Astrocyte (in vitro differentiated cells and primary cell): ENCODE measurements around the gene HNF4A. TPM values are rescaled to one million over a fixed set of nuclear protein-coding genes. Genes with fewer than 3 reads are reported as not detected.

ENCODE experiments used
- DNase-seq: peaks from one replicate; pipeline ENCODE4 v3.0.0-alpha.2; 2010; ENCODE audit warnings: low read depth
- FAIRE-seq: peaks from 2 replicates; lab custom pipeline; 2011; peaks lifted over from hg19 to GRCh38; lab: Jason Lieb, UNC
- H2AFZ ChIP-seq: 2 replicates; pipeline ENCODE4 v1.6.0; 2012; ENCODE audit warnings: low read depth, low read length, inconsistent platforms
- H3K27ac ChIP-seq: 2 replicates; pipeline ENCODE4 v1.5.1; 2011; ENCODE audit warnings: low read depth, low read length, inconsistent platforms
- H3K27me3 ChIP-seq: 2 replicates; pipeline ENCODE4 v1.6.0; 2011; ENCODE audit warnings: low read length, inconsistent platforms; ENCODE audit not compliant: insufficient read depth
- H3K36me3 ChIP-seq: 2 replicates; pipeline ENCODE4 v1.5.1; 2011; ENCODE audit warnings: low read length, inconsistent platforms; ENCODE audit not compliant: insufficient read depth
- H3K4me1 ChIP-seq: 2 replicates; pipeline ENCODE4 v1.5.1; 2011; ENCODE audit warnings: low read length, inconsistent platforms; ENCODE audit not compliant: insufficient read depth
- H3K4me2 ChIP-seq: 2 replicates; pipeline ENCODE4 v1.6.0; 2012; ENCODE audit warnings: low read length, inconsistent platforms
- H3K4me3 ChIP-seq: 2 replicates; pipeline ENCODE4 v1.5.1; 2011; ENCODE audit warnings: low read depth, mild to moderate bottlenecking, low read length, inconsistent platforms; ENCODE audit not compliant: insufficient read depth
- H3K79me2 ChIP-seq: 2 replicates; pipeline ENCODE4 v1.6.0; 2012; ENCODE audit warnings: mild to moderate bottlenecking, low read length, inconsistent platforms; ENCODE audit not compliant: insufficient read depth
- H3K9ac ChIP-seq: 2 replicates; pipeline ENCODE4 v1.6.0; 2012; ENCODE audit warnings: mild to moderate bottlenecking, low read length, inconsistent platforms
- H3K9me3 ChIP-seq: 2 replicates; pipeline ENCODE4 v1.5.1; 2012; ENCODE audit warnings: low read depth, mild to moderate bottlenecking, low read length, inconsistent platforms; ENCODE audit not compliant: insufficient read depth
- H4K20me1 ChIP-seq: 2 replicates; pipeline ENCODE4 v1.6.0; 2012; ENCODE audit warnings: low read length, inconsistent platforms; ENCODE audit not compliant: insufficient read depth
- H3K27ac Mint-ChIP-seq: one replicate; pipeline ENCODE4 v1.8.0; 2021; ENCODE audit warnings: mild to moderate bottlenecking, mixed read lengths; ENCODE audit not compliant: unreplicated experiment
- H3K27me3 Mint-ChIP-seq: one replicate; pipeline ENCODE4 v1.8.0; 2021; ENCODE audit warnings: low read depth, mixed read lengths; ENCODE audit not compliant: unreplicated experiment
- H3K36me3 Mint-ChIP-seq: one replicate; pipeline ENCODE4 v1.8.0; 2021; ENCODE audit warnings: low read depth, mixed read lengths; ENCODE audit not compliant: unreplicated experiment
- H3K4me1 Mint-ChIP-seq: one replicate; pipeline ENCODE4 v1.8.0; 2021; ENCODE audit warnings: low read depth, mixed read lengths; ENCODE audit not compliant: unreplicated experiment
- H3K4me3 Mint-ChIP-seq: one replicate; pipeline ENCODE4 v1.8.0; 2021; ENCODE audit warnings: mild to moderate bottlenecking, moderate library complexity, mixed read lengths; ENCODE audit not compliant: unreplicated experiment
- H3K9me3 Mint-ChIP-seq: one replicate; pipeline ENCODE4 v1.8.0; 2021; ENCODE audit warnings: mild to moderate bottlenecking, mixed read lengths; ENCODE audit not compliant: unreplicated experiment
- EZH2 ChIP-seq: IDR thresholded peaks from 2 replicates; pipeline ENCODE4 v1.6.1; 2012; ENCODE audit warnings: mild to moderate bottlenecking, low read length, inconsistent platforms; ENCODE audit not compliant: insufficient read depth
- total RNA-seq: library from RNA; stranded (reverse); gene quantifications from 2 replicates; pipeline ENCODE4 v1.2.1, GENCODE V29; 2021
- TF ChIP-seq, protein P1 (sequence below): IDR thresholded peaks from 2 replicates; pipeline ENCODE4 v1.5.1; 2011; ENCODE audit warnings: low read depth, mild to moderate bottlenecking, inconsistent platforms, low read length, moderate library complexity; ENCODE audit not compliant: insufficient read depth

Gene HNF4A
- total RNA-seq, 1 donor from 2014 or later, result not detected

DNA sequence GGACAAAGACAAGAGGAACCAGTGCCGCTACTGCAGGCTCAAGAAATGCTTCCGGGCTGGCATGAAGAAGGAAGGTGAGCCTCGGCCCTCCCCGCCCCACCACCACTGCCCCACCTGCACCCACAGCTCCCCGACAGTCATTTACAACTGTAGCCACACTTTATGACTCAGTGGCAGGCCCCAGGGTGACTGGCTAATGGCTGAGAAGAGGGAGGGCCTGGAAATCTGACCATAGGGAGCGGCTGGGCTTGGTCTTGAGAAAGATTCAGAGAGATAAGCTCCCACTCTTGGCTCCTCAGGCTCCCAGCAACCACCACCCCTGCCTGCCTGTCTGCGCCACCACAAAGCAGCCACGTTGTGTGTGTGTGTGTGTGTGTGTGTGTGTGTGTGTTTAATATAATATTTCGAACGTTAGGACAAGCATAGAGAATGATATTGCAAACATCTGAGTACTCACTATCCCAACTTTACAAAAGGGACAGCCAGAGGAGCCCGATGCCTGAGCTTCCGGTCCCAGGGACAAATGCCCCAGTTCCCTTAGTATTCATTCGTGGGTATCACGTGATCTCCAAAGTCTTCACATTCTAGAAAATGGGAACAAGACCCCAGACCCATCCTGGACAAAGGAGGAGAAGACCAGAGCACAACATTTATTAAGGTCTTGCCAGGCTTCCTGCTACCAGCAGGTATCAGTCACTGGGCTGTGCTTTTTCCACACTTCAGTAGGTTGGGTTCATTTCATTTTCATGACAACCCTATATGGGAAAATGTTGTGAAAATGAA, 52.1 kb downstream of the HNF4A start:
- H3K9ac ChIP-seq, result no peak overlapping the region
- H3K27me3 Mint-ChIP-seq, result peaks cover 35% of the 10 kb centered on the region
- H3K27me3 ChIP-seq, result no peaks in the 10 kb centered on the region
- no peaks in the 10 kb centered on the region for H3K9me3 Mint-ChIP-seq
- H3K4me3 Mint-ChIP-seq, result no peak overlapping the region
- peaks cover 14% of the 10 kb centered on the region for H3K4me1 Mint-ChIP-seq
- H3K36me3 ChIP-seq, result no peaks in the 10 kb centered on the region
- H3K27ac Mint-ChIP-seq, result no peak overlapping the region
- H2AFZ ChIP-seq, result no peak overlapping the region
- no peaks in the 10 kb centered on the region for H3K9me3 ChIP-seq
- H3K79me2 ChIP-seq, result no peaks in the 10 kb centered on the region
- peaks cover 18% of the 10 kb centered on the region for H3K4me1 ChIP-seq
- H3K4me3 ChIP-seq, result no peak overlapping the region
- H4K20me1 ChIP-seq, result no peaks in the 10 kb centered on the region
- DNase-seq (peak; percentile 97), FAIRE-seq (no peak)
- TF ChIP-seq, protein P1, sequence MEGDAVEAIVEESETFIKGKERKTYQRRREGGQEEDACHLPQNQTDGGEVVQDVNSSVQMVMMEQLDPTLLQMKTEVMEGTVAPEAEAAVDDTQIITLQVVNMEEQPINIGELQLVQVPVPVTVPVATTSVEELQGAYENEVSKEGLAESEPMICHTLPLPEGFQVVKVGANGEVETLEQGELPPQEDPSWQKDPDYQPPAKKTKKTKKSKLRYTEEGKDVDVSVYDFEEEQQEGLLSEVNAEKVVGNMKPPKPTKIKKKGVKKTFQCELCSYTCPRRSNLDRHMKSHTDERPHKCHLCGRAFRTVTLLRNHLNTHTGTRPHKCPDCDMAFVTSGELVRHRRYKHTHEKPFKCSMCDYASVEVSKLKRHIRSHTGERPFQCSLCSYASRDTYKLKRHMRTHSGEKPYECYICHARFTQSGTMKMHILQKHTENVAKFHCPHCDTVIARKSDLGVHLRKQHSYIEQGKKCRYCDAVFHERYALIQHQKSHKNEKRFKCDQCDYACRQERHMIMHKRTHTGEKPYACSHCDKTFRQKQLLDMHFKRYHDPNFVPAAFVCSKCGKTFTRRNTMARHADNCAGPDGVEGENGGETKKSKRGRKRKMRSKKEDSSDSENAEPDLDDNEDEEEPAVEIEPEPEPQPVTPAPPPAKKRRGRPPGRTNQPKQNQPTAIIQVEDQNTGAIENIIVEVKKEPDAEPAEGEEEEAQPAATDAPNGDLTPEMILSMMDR, result no peak
- TF ChIP-seq EZH2, result no peak
- H3K36me3 Mint-ChIP-seq, result no peaks in the 10 kb centered on the region
- peak overlapping the region; percentile 32 for H3K4me2 ChIP-seq
- peak overlapping the region; percentile 17 for H3K27ac ChIP-seq

DNA sequence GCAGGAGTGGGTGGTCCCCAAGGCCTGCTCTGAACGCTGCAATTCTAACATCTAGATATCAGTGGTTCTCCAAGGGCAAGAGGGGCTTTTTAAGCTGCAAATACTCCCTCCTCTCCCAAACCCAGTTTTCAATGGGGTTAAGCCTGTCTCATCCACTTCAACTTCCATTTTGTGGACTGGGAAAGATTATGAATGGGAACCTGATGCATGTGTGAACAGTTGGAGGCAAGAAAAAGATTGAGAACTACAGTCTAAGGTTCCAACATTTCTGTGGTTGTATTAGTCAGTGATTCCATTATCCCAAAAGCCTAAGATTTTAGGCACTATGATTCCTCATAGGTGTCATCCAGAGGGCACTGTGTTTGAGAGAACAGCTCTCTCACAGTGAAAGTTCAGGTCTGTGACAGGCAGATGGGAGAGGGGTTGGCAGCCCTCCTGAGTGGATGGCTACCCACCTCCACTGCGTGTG, 53.7 kb downstream of the HNF4A start:
- H3K36me3 ChIP-seq, result no peaks in the 10 kb centered on the region
- H3K4me2 ChIP-seq, result peak overlapping the region; percentile 59
- H3K9me3 Mint-ChIP-seq, result no peaks in the 10 kb centered on the region
- no peak overlapping the region for H3K4me3 Mint-ChIP-seq
- H3K36me3 Mint-ChIP-seq, result no peaks in the 10 kb centered on the region
- peaks cover 39% of the 10 kb centered on the region for H3K27me3 Mint-ChIP-seq
- H4K20me1 ChIP-seq, result no peaks in the 10 kb centered on the region
- peak; percentile 95 for DNase-seq
- peaks cover 14% of the 10 kb centered on the region for H3K4me1 Mint-ChIP-seq
- H3K9me3 ChIP-seq, result no peaks in the 10 kb centered on the region
- H3K79me2 ChIP-seq, result no peaks in the 10 kb centered on the region
- no peak for TF ChIP-seq EZH2
- TF ChIP-seq, protein P1, result no peak
- H3K27me3 ChIP-seq, result no peaks in the 10 kb centered on the region
- H3K27ac Mint-ChIP-seq, result peak overlapping the region; percentile 53
- no peak overlapping the region for H3K4me3 ChIP-seq
- peak overlapping the region; percentile 64 for H3K27ac ChIP-seq
- H2AFZ ChIP-seq, result peak overlapping the region; percentile 43
- H3K9ac ChIP-seq, result peak overlapping the region; percentile 32
- FAIRE-seq, result no peak
- H3K4me1 ChIP-seq, result peaks cover 18% of the 10 kb centered on the region

DNA sequence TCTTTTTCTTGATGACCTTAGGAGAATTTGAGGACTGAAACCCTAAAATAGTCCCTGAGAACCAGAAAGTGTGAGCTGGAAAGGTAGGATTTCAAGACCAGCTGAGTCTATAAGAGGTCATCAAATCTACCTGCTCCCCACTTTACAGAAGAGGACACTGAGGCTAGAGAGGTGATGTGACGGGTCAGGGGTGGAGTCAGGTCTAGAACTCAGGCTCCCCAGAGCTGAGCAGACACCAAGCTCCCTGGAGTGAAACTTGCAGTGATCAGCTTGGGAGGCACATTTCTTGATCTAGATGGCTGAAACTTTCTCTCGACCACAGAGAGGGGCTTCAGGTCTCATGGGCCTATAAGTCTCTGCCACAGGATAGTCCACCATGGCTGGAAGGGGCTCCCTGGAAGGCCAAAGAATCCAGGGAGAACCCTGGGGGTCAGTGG, 55.1 kb downstream of the HNF4A start:
- Histone ChIP-seq H3K79me2 (no peaks in the 10 kb centered on the region), H3K4me3 (no peak overlapping the region), H3K4me1 (peaks cover 18% of the 10 kb centered on the region), H3K9ac (no peak overlapping the region), H4K20me1 (no peaks in the 10 kb centered on the region), H3K27ac (no peak overlapping the region), H3K27me3 (peaks cover 6% of the 10 kb centered on the region), H3K4me2 (no peak overlapping the region), H3K9me3 (no peaks in the 10 kb centered on the region), H2AFZ (no peak overlapping the region), H3K36me3 (no peaks in the 10 kb centered on the region)
- Mint-ChIP-seq H3K4me3 (no peak overlapping the region), H3K27ac (no peak overlapping the region), H3K27me3 (peaks cover 49% of the 10 kb centered on the region), H3K9me3 (no peaks in the 10 kb centered on the region), H3K36me3 (no peaks in the 10 kb centered on the region), H3K4me1 (peaks cover 14% of the 10 kb centered on the region)
- TF ChIP-seq, protein P1, result no peak
- no peak for TF ChIP-seq EZH2
- no peak for FAIRE-seq
- no peak for DNase-seq
